ENCODE data around the gene CACNA2D2. TPM values are rescaled to one million over a fixed set of nuclear protein-coding genes. Genes with fewer than 3 reads are reported as not detected.

Gene CACNA2D2
- total RNA-seq, 1 donor from 2014 or later, result 0.53 TPM

DNA sequence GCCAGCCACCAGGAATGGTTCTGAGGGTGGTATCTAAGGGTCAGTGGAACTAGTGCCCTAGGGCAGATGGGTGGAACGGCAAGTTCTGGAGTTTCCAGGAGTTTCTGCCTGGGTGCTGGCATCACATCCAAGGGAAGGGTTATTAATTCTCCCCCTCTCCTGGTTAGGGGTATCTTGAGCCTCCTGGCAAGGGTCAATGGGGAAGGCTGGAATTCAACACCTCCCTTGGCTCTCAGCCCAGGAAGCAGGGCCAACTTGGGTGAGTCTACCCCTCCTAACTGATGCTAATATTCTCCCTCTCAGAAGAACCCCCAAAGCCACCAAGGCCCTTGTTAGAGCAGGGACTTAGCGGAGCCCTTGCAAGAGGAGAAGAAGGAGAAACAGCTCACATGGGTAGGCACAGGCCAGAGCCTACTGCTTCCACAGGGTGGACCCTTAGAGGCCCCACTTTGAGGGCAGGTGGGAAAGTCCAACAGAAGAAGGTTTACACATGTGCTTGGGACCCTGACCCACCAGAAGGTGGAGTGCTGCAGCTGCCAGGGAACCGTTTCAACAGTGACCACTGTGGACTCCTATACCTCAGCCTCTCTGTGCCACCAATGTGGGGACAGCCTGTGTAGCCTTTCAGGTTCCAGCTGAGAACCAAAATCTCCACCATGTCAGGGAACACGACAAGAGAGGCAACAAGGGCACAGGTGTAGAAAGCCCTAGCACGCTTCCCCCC is 147.4 kb downstream of the CACNA2D2 start:
- Mint-ChIP-seq H3K4me3 (no peak overlapping the region), H3K9me3 (no peaks in the 10 kb centered on the region), H3K4me1 (peaks cover 61% of the 10 kb centered on the region), H3K27me3 (no peaks in the 10 kb centered on the region), H3K27ac (no peak overlapping the region), H3K36me3 (ENCODE audit: low read depth) (peaks cover 48% of the 10 kb centered on the region)
- TF ChIP-seq, protein P1, sequence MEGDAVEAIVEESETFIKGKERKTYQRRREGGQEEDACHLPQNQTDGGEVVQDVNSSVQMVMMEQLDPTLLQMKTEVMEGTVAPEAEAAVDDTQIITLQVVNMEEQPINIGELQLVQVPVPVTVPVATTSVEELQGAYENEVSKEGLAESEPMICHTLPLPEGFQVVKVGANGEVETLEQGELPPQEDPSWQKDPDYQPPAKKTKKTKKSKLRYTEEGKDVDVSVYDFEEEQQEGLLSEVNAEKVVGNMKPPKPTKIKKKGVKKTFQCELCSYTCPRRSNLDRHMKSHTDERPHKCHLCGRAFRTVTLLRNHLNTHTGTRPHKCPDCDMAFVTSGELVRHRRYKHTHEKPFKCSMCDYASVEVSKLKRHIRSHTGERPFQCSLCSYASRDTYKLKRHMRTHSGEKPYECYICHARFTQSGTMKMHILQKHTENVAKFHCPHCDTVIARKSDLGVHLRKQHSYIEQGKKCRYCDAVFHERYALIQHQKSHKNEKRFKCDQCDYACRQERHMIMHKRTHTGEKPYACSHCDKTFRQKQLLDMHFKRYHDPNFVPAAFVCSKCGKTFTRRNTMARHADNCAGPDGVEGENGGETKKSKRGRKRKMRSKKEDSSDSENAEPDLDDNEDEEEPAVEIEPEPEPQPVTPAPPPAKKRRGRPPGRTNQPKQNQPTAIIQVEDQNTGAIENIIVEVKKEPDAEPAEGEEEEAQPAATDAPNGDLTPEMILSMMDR (IDR thresholded peaks at IDR 0.05), result no peak
- no peak for ATAC-seq (ENCODE audit: low read depth)
- ChIA-PET POLR2A (interaction anchor here (0.9 kb wide), 1 partner anchor 9 kb away, joined by 4 read pairs; no protein-coding TSS in a partner anchor), CTCF (interaction anchor here (0.6 to 0.8 kb wide), 2 partner anchors 8 to 1098 kb away, joined by 4 to 5 read pairs; no protein-coding TSS in a partner anchor)
- intact Hi-C loops (cut with micrococcal nuclease), result loop anchor here (5.0 to 10.0 kb wide), 2 partner anchors 161 to 1699 kb away; partner anchors contain the start of gene DUSP7
- no peak for DNase-seq

DNA sequence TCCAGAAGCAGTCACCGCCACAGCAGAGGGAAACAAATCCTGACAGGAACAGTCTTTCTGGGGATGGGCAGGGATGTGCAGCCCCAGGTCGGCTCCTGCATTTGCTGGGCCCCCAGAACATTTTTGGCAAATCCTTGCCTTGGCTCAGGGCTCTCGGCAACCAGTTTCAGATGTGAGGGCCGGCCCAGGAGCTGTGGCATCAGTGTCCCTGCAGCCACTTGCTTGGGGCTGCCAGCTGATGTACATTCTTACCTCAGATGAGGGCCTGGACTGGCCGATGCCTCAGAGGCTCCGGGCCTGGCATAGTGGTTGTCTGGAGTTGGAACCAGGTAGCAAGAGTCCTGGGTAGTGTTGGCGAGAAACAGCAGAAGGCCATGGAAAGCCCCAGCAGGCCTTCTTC is 148.6 kb downstream of the CACNA2D2 start:
- Mint-ChIP-seq H3K27me3 (no peaks in the 10 kb centered on the region), H3K4me3 (no peak overlapping the region), H3K4me1 (peaks cover 70% of the 10 kb centered on the region), H3K9me3 (no peaks in the 10 kb centered on the region), H3K27ac (no peak overlapping the region), H3K36me3 (ENCODE audit: low read depth) (peaks cover 53% of the 10 kb centered on the region)
- intact Hi-C loops (cut with micrococcal nuclease), result loop anchor here (5.0 to 10.0 kb wide), 2 partner anchors 162 to 1700 kb away; partner anchors contain the start of gene DUSP7
- TF ChIP-seq, protein P1 (IDR thresholded peaks at IDR 0.05), result no peak
- no peak for DNase-seq
- ATAC-seq (ENCODE audit: low read depth), result no peak
- CTCF ChIA-PET, result no interaction called here
- POLR2A ChIA-PET, result interaction anchor here (1.6 to 1.8 kb wide), 2 partner anchors 15 to 18 kb away, joined by 6 to 9 read pairs; partner anchors contain the start of gene RASSF1

DNA sequence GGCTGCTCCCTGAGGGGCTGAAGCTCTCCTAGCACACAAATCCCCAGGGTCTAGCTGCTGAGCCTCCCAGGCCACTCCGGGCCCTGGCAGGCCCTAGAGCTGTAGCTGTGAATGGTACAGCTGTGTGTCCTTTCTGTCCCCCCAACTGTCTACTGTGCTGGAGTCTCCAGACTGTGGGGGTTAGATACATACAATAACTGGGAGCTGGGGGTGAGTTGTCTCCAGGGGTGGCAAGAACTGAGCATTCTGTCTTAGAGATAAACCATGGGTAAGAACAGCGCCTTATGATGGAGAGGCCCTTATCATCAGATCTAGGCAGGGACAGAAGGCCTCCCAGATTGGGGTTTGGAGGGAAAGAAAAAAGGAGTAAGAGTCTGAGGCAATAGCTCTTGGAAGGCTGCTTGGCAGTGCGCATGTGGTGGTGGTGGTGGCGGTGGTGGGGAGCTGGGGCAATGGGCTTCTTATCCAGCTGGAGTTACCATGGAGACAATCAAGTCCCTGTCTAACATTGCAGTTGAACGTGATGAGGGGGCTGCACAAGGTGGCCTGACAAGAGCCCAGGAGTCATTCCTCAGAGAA is 149.2 kb downstream of the CACNA2D2 start:
- POLR2A ChIA-PET, result interaction anchor here (1.5 to 1.8 kb wide), 3 partner anchors 11 to 18 kb away, joined by 5 to 9 read pairs (median 6); partner anchors contain the start of gene RASSF1
- peaks cover 70% of the 10 kb centered on the region for H3K4me1 Mint-ChIP-seq

GRCh38 chr3:50353245-50354004 is 150.0 kb downstream of the CACNA2D2 start:
- TF ChIP-seq, protein P1 (IDR thresholded peaks at IDR 0.05), result no peak
- intact Hi-C loops (cut with micrococcal nuclease), result loop anchor here (10.0 kb wide), 1 partner anchor 1701 kb away; the partner anchor contains the start of gene DUSP7
- CTCF ChIA-PET, result interaction anchor here (0.8 to 1.5 kb wide), 2 partner anchors 24 to 32 kb away, joined by 3 to 5 read pairs; no protein-coding TSS in a partner anchor
- ATAC-seq (ENCODE audit: low read depth), result no peak
- H3K4me3 Mint-ChIP-seq, result no peak overlapping the region
- no peak for DNase-seq
- H3K27me3 Mint-ChIP-seq, result no peaks in the 10 kb centered on the region
- peaks cover 71% of the 10 kb centered on the region for H3K4me1 Mint-ChIP-seq
- peaks cover 53% of the 10 kb centered on the region for H3K36me3 Mint-ChIP-seq (ENCODE audit: low read depth)
- POLR2A ChIA-PET, result interaction anchor here (0.5 to 1.8 kb wide), 9 partner anchors 12 to 909 kb away, joined by 3 to 12 read pairs (median 5); partner anchors contain the start of genes HYAL3, NAA80 and RASSF1
- H3K27ac Mint-ChIP-seq, result no peak overlapping the region
- H3K9me3 Mint-ChIP-seq, result no peaks in the 10 kb centered on the region

More for the DNA sequence above, 149.2 kb downstream of the CACNA2D2 start:
- Mint-ChIP-seq H3K27ac (no peak overlapping the region), H3K36me3 (ENCODE audit: low read depth) (peaks cover 51% of the 10 kb centered on the region), H3K9me3 (no peaks in the 10 kb centered on the region), H3K4me3 (no peak overlapping the region), H3K27me3 (no peaks in the 10 kb centered on the region)
- TF ChIP-seq, protein P1 (IDR thresholded peaks at IDR 0.05), result no peak
- CTCF ChIA-PET, result interaction anchor here (0.8 to 1.5 kb wide), 2 partner anchors 25 to 33 kb away, joined by 3 to 5 read pairs; no protein-coding TSS in a partner anchor
- intact Hi-C loops (cut with micrococcal nuclease), result loop anchor here (10.0 kb wide), 1 partner anchor 1701 kb away; the partner anchor contains the start of gene DUSP7
- ATAC-seq (ENCODE audit: low read depth), result no peak
- no peak for DNase-seq

Measured in activated B cell treated with CpG ODN at 0.5 μM for 24 hours (primary cell).